ENCODE results near the gene C2CD3.

DNA sequence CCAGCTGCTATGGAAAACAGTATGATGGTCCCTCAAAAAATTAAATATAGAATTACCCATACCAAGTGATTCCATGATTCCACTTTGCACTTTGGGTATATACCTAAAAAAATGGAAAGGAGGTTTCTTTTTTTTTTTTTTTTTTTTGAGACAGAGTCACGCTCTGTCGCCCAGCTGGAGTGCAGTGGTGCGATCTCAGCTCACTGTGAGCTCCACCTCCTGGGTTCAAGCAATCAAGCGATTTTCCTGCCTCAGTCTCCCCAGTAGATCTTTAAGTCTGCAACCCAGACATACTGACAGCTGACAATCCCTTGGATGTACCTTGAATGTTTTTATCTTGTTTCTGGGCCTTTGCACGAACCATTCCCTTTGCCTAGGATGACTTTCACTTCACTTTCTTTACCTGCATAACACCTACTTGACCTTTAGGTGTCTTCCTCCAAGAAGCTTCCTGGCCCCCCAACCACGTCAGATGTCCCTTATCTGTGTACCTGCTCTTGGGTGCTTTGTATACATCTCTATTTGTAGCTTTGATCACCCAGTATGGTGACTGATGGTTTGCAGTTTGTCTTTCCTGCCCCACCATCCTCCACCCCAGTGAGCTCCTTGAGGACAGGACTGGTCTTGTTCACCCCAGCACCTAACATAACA is 173.6 kb downstream of the C2CD3 start:
- TF ChIP-seq EZH2 (IDR thresholded peaks at IDR 0.05; ENCODE audit: insufficient read depth, poor library complexity, severe bottlenecking) (no peak), EZH2phosphoT487 (IDR thresholded peaks at IDR 0.05; ENCODE audit: insufficient read depth, low read depth) (no peak)
